Pancreas (tissue), 10 donors: ENCODE measurements around the gene UBL3. TPM values are rescaled to one million over a fixed set of nuclear protein-coding genes. Genes with fewer than 3 reads are reported as not detected.

Experiments used
- ATAC-seq, 4 donors: fragments of 200-7000 bp; cut with Tn5 transposase; one replicate each; pipeline versions ENCODE4 v1.8.0 to v1.9.1; 2020; ENCODE audit warnings: mild to moderate bottlenecking in 4 of 4, moderate library complexity in 4 of 4
- DNase-seq, 6 donors: peaks; one replicate each; pipeline ENCODE4 v3.0.0-alpha.2; 2020
- FAIRE-seq: peaks from 2 replicates; lab custom pipeline; 2012; peaks lifted over from hg19 to GRCh38; lab: Jason Lieb, UNC
- H3K27ac ChIP-seq, 4 donors: fragments of 200-600 bp; sonication (generic); 1 replicate in 3 of 4; 2 replicates in 1 of 4; pipeline versions ENCODE4 v1.5.0 to v1.8.0; 2020
- H3K27me3 ChIP-seq, 4 donors: fragments of 200-600 bp; one replicate each; pipeline ENCODE4 v1.8.0; 2021
- H3K36me3 ChIP-seq, 3 donors: fragments of 200-600 bp; sonication (generic) in 1 of 3; one replicate each; pipeline versions ENCODE4 v1.5.0 to v1.8.0; 2020 to 2021
- H3K4me1 ChIP-seq, 3 donors: fragments of 200-600 bp; one replicate each; pipeline ENCODE4 v1.8.0; 2021
- H3K4me3 ChIP-seq, 4 donors: fragments of 200-600 bp; sonication (generic) in 2 of 4; one replicate each; pipeline versions ENCODE4 v1.5.0 to v1.8.0; 2020 to 2021
- H3K9me3 ChIP-seq, 4 donors: fragments of 200-600 bp; one replicate each; pipeline ENCODE4 v1.8.0; 2021
- CTCF ChIP-seq, 4 donors: fragments of 200-600 bp; sonication (generic) in 3 of 4; IDR thresholded peaks; one replicate each; pipeline versions ENCODE4 v1.5.0 to v1.8.0; 2021; ENCODE audit warnings: antibody characterized with exemption in 4 of 4
- WGBS, 2 donors: extraction: QIAGEN DNeasy Blood & Tissue Kit; methylation state at CpG; one replicate each; pipeline ENCODE4 v1.1.7; 2013; 5-methylcytosine and 5-hydroxymethylcytosine counted together
- intact Hi-C, 3 donors: fragments of 100-400 bp; cut with DNase I; formaldehyde crosslinking; loops; one replicate each; pipeline versions ENCODE4 v1.11.1 to v1.14.2; 2022
- polyA plus RNA-seq, 2 donors: library from polyadenylated mRNA; stranded (reverse); fragments of 200-250 nt; gene quantifications; one replicate each; pipeline ENCODE4 v1.2.3, GENCODE V29; 2013
- total RNA-seq, 6 donors: library from RNA; stranded (reverse); fragmentation: NEBNext Ultra II Directional in 4 of 6; extraction: Animal tissue kit (Norgen Biotek cat#: 25700) in 4 of 6; gene quantifications; one replicate each; pipeline versions ENCODE4 v1.2.1 to v1.2.4, GENCODE V29; 2021 to 2023
- donor health status: healthy with polysubstance abuse.
- donor health status: DM: no; HTN: no; CAD: no; lungs with moderate emphysema.
- donor health status: DM: no; HTN: no; CAD: no.
- donor health status: control.
- donor health status: control.
- donor health status: Bipolar disorder and iron deficiency.
- donor health status: DM: yes; HTN: yes; CAD: no.
- donor health status: DM: no; HTN: no; CAD: no.
- donor health status: DM: no; HTN: no; CAD: no.
- donor health status: DM: yes; HTN: yes; CAD: no.

Gene UBL3
- total and polyA plus RNA-seq, 8 donors, result 9.7 to 31.5 (median 23.1) TPM

DNA sequence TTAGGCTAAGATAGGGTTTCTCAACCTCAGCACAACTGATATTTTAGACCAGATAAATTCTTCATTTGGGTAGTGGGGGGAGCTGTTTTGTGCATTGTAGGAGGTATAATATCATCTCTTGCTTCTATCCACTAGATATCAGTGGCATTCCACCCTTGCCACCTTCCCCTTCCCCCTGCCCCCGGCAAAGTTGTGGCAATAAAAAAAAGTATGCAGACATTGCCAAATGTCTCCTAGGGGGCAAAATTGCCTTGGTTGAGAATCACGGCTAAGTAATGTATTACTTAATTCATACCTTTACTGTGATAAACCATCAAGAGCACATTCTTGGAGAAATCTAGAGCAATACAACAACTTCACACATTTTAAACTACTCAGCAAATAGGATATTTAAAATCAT lies 51.4 kb downstream of the UBL3 start:
- Histone ChIP-seq H3K4me1 (peaks cover 0 to 18% (median 11%) of the 10 kb centered on the region in 3 donors), H3K4me3 (no peak overlapping the region), H3K27ac (no peak overlapping the region), H3K9me3 (no peaks in the 10 kb centered on the region), H3K27me3 (no peaks in the 10 kb centered on the region), H3K36me3 (no peaks in the 10 kb centered on the region)
- intact Hi-C loops, result no loop called here
- WGBS, 2 donors, result 51 to 52% methylated on average over 2 of the region's 2 CpGs
- TF ChIP-seq CTCF (IDR thresholded peaks at IDR 0.05), result no peak
- no peak for FAIRE-seq
- ATAC-seq, result no peak
- DNase-seq, result no peak

DNA sequence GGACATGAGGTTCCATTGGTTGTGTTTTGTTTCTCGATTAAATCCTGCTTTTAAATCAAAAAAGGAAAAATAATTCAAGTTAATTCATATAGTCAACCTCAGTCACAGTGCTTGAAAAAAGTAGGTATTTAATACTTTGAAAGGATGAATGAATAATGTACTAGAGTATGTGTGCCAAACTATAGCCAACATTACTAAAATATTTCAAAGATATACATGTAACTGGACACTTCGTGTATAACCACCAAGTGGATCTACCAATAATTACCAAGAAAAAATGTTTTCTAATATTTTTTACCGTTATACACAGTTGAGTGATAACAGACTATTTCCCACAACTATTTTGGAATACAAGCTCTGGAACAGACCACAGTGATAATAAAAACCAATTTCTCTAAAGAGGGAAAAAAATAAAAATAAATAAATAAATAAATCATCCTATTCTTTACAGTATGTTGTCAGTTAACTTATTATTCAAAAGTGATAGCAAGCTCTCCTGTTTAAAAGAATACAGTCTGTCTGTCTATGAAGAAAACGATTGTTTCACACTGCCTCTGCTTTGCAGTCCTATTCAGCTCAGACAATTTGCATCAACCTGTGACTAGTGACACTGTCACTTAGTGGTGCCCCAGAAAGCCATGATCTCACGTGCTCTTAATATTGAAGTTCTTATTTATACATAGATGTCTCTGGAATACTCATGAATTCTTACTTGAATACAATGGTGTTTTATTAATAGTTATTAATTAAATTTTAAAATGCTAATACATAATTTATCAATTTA lies 58.2 kb downstream of the UBL3 start:
- Histone ChIP-seq H3K9me3 (no peaks in the 10 kb centered on the region), H3K4me3 (no peak overlapping the region), H3K4me1 (peaks cover 5 to 50% (median 24%) of the 10 kb centered on the region in 3 donors), H3K36me3 (no peaks in the 10 kb centered on the region), H3K27me3 (no peaks in the 10 kb centered on the region), H3K27ac (no peak overlapping the region)
- intact Hi-C loops, result no loop called here
- DNase-seq (no peak), FAIRE-seq (no peak), ATAC-seq (no peak)
- 78 to 80% methylated on average over 5 of the region's 5 CpGs for WGBS, 2 donors
- no peak for TF ChIP-seq CTCF (IDR thresholded peaks at IDR 0.05)

DNA sequence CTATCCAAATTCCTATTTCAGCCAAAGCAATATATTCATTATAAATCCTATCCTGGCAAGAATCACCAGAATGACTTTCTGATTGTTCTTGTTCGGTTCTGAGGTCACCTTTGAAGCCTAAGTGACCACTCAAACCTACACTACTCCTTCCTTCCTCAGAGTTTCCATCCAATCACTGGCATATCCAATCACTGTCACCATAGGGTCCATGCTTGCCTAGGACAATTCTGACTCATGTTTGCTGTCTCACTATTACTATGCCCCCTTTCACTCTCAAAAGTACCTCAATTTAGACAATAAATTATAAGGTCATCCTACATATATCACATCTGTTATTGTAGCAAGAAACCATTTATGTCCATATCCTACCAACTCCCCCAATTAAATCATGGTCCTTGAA lies 58.9 kb downstream of the UBL3 start:
- H3K36me3 ChIP-seq, result no peaks in the 10 kb centered on the region
- intact Hi-C loops, result no loop called here
- WGBS, 2 donors, result 65 to 68% methylated on average over 1 of the region's 1 CpG

GRCh38 chr13:29786698-29787097 lies 63.7 kb downstream of the UBL3 start:
- 30 to 35% methylated on average over 1 of the region's 1 CpG for WGBS, 2 donors

More for the DNA sequence above, 58.9 kb downstream of the UBL3 start:
- Histone ChIP-seq H3K27me3 (no peaks in the 10 kb centered on the region), H3K9me3 (no peaks in the 10 kb centered on the region), H3K4me3 (no peak overlapping the region), H3K4me1 (peaks cover 5 to 55% (median 30%) of the 10 kb centered on the region in 3 donors), H3K27ac (no peak overlapping the region)
- TF ChIP-seq CTCF (IDR thresholded peaks at IDR 0.05), result no peak
- ATAC-seq (no peak), DNase-seq (no peak), FAIRE-seq (no peak)

More at GRCh38 chr13:29786698-29787097, 63.7 kb downstream of the UBL3 start:
- H3K27me3 ChIP-seq, result no peaks in the 10 kb centered on the region
- no peak for TF ChIP-seq CTCF (IDR thresholded peaks at IDR 0.05)
- peak overlapping the region in 2 of 4 donors; percentile 34 to 48 for H3K27ac ChIP-seq
- H3K4me1 ChIP-seq, result peaks cover 3 to 48% (median 29%) of the 10 kb centered on the region in 3 donors
- H3K4me3 ChIP-seq, result no peak overlapping the region
- H3K36me3 ChIP-seq, result no peaks in the 10 kb centered on the region
- H3K9me3 ChIP-seq, result no peaks in the 10 kb centered on the region
- DNase-seq, result no peak
- intact Hi-C loops, result loop anchor here in 1 of 3 donors (10.0 kb wide), 2 partner anchors 48 to 328 kb away; no protein-coding TSS in a partner anchor
- peak in 3 of 4 donors; percentile 61 to 89 (median 76) for ATAC-seq
- peak; percentile 93 for FAIRE-seq
